ENCODE results near the gene PHLDA1.

Gene PHLDA1

GRCh38 chr12:76040461-76040860, 8.9 kb upstream of the PHLDA1 start:
- in situ Hi-C loops (cut with MboI; ENCODE audit: low sequenced_read_pairs), result loop anchor here (25.0 kb wide), 2 partner anchors 228 to 703 kb away; partner anchors contain the start of genes CAPS2 and GLIPR1L1

GRCh38 chr12:76038176-76038575, 6.6 kb upstream of the PHLDA1 start:
- in situ Hi-C loops (cut with MboI; ENCODE audit: low sequenced_read_pairs), result loop anchor here (10.0 to 25.0 kb wide), 3 partner anchors 226 to 701 kb away; partner anchors contain the start of genes CAPS2 and GLIPR1L1

- in situ Hi-C loops (cut with MboI; ENCODE audit: low sequenced_read_pairs), result loop anchor here (10.0 to 25.0 kb wide), 3 partner anchors 225 to 700 kb away; partner anchors contain the start of genes CAPS2 and GLIPR1L1
These were observed 5.8 kb upstream of the PHLDA1 start for GRCh38 chr12:76037130-76038103.

GRCh38 chr12:76035045-76035444, 3.5 kb upstream of the PHLDA1 start:
- in situ Hi-C loops (cut with MboI; ENCODE audit: low sequenced_read_pairs), result loop anchor here (10.0 to 25.0 kb wide), 3 partner anchors 223 to 698 kb away; partner anchors contain the start of genes CAPS2 and GLIPR1L1

GRCh38 chr12:76033081-76034011, 1.8 kb upstream of the PHLDA1 start:
- in situ Hi-C loops (cut with MboI; ENCODE audit: low sequenced_read_pairs), result loop anchor here (10.0 to 25.0 kb wide), 3 partner anchors 221 to 696 kb away; partner anchors contain the start of genes CAPS2 and GLIPR1L1

GRCh38 chr12:76032043-76032981, 736 bp upstream of the PHLDA1 start:
- in situ Hi-C loops (cut with MboI; ENCODE audit: low sequenced_read_pairs), result loop anchor here (10.0 to 25.0 kb wide), 3 partner anchors 220 to 695 kb away; partner anchors contain the start of genes CAPS2 and GLIPR1L1

GRCh38 chr12:76031081-76031413, 529 bp downstream of the PHLDA1 start:
- in situ Hi-C loops (cut with MboI; ENCODE audit: low sequenced_read_pairs), result loop anchor here (10.0 to 25.0 kb wide), 3 partner anchors 219 to 694 kb away; partner anchors contain the start of genes CAPS2 and GLIPR1L1

GRCh38 chr12:76030341-76031080, 1.1 kb downstream of the PHLDA1 start:
- in situ Hi-C loops (cut with MboI; ENCODE audit: low sequenced_read_pairs), result loop anchor here (10.0 to 25.0 kb wide), 3 partner anchors 218 to 693 kb away; partner anchors contain the start of genes CAPS2 and GLIPR1L1

GRCh38 chr12:76029982-76030340, 1.6 kb downstream of the PHLDA1 start:
- in situ Hi-C loops (cut with MboI; ENCODE audit: low sequenced_read_pairs), result loop anchor here (10.0 to 25.0 kb wide), 3 partner anchors 218 to 693 kb away; partner anchors contain the start of genes CAPS2 and GLIPR1L1

GRCh38 chr12:76028571-76029277, 2.9 kb downstream of the PHLDA1 start:
- in situ Hi-C loops (cut with MboI; ENCODE audit: low sequenced_read_pairs), result loop anchor here (25.0 kb wide), 2 partner anchors 216 to 691 kb away; partner anchors contain the start of genes CAPS2 and GLIPR1L1

GRCh38 chr12:76026643-76027063, 4.9 kb downstream of the PHLDA1 start:
- in situ Hi-C loops (cut with MboI; ENCODE audit: low sequenced_read_pairs), result loop anchor here (25.0 kb wide), 2 partner anchors 214 to 689 kb away; partner anchors contain the start of genes CAPS2 and GLIPR1L1

- in situ Hi-C loops (cut with MboI; ENCODE audit: low sequenced_read_pairs), result loop anchor here (25.0 kb wide), 2 partner anchors 214 to 689 kb away; partner anchors contain the start of genes CAPS2 and GLIPR1L1
These were observed 5.7 kb downstream of the PHLDA1 start for GRCh38 chr12:76025601-76026575.

GRCh38 chr12:76024942-76025600, 6.5 kb downstream of the PHLDA1 start:
- in situ Hi-C loops (cut with MboI; ENCODE audit: low sequenced_read_pairs), result loop anchor here (25.0 kb wide), 2 partner anchors 213 to 688 kb away; partner anchors contain the start of genes CAPS2 and GLIPR1L1

- in situ Hi-C loops (cut with MboI; ENCODE audit: low sequenced_read_pairs), result no loop called here
These were observed 7.3 kb downstream of the PHLDA1 start for GRCh38 chr12:76024102-76024781.

- in situ Hi-C loops (cut with MboI; ENCODE audit: low sequenced_read_pairs), result no loop called here
These were observed 8.4 kb downstream of the PHLDA1 start for GRCh38 chr12:76023069-76023690.

All from HL-60/S4 (cell line).